Calu3 (cell line): ENCODE results near the gene CC2D1B. TPM values are rescaled to one million over a fixed set of nuclear protein-coding genes. Genes with fewer than 3 reads are reported as not detected.

Experiments
- BruUV-seq: library from RNA; stranded (reverse); fragments of 400-500 nt; replicated peaks from 2 replicates; lab custom pipeline; 2021; lab: Mats Ljungman, UMichigan
- CTCF ChIA-PET: fragments of 300-600 bp; sonication (Branson Sonifier 250); formaldehyde crosslinking; loops from one replicate; lab custom pipeline; 2022; ENCODE audit warnings: antibody characterized with exemption; lab: Charles Lee
- DNase-seq: peaks from one replicate; pipeline ENCODE4 v3.0.0; 2022
- H3K27ac Mint-ChIP-seq: one replicate; pipeline ENCODE4 v1.8.0; 2022; ENCODE audit warnings: mixed read lengths; ENCODE audit not compliant: unreplicated experiment
- H3K27me3 Mint-ChIP-seq: one replicate; pipeline ENCODE4 v1.8.0; 2022; ENCODE audit warnings: mixed read lengths; ENCODE audit not compliant: unreplicated experiment
- H3K36me3 Mint-ChIP-seq: one replicate; pipeline ENCODE4 v1.8.0; 2022; ENCODE audit warnings: mild to moderate bottlenecking, moderate library complexity, mixed read lengths; ENCODE audit not compliant: insufficient read depth, unreplicated experiment
- H3K4me1 Mint-ChIP-seq: one replicate; pipeline ENCODE4 v1.8.0; 2022; ENCODE audit warnings: mild to moderate bottlenecking, low read depth, mixed read lengths; ENCODE audit not compliant: unreplicated experiment
- H3K4me3 Mint-ChIP-seq: one replicate; pipeline ENCODE4 v1.8.0; 2022; ENCODE audit warnings: mild to moderate bottlenecking, low read depth, moderate library complexity, mixed read lengths; ENCODE audit not compliant: unreplicated experiment
- H3K9me3 Mint-ChIP-seq: one replicate; pipeline ENCODE4 v1.8.0; 2022; ENCODE audit warnings: low read depth, mixed read lengths; ENCODE audit not compliant: unreplicated experiment
- intact Hi-C: fragments of 100-400 bp; cut with micrococcal nuclease; formaldehyde crosslinking; loops from one replicate; pipeline ENCODE4 v1.10.0; 2022; ENCODE audit not compliant: unreplicated experiment
- total RNA-seq: library from RNA; stranded (reverse); gene quantifications from 2 replicates; pipeline ENCODE4 v1.2.3, GENCODE V29; 2022
- TF ChIP-seq, protein P1 (sequence below): fragments of 200-600 bp; IDR thresholded peaks from one replicate; pipeline ENCODE4 v1.8.0; 2022; ENCODE audit warnings: antibody characterized with exemption; ENCODE audit not compliant: unreplicated experiment

CC2D1B gene
- total RNA-seq, 1 experiment from 2014 or later = 42.6 TPM

DNA sequence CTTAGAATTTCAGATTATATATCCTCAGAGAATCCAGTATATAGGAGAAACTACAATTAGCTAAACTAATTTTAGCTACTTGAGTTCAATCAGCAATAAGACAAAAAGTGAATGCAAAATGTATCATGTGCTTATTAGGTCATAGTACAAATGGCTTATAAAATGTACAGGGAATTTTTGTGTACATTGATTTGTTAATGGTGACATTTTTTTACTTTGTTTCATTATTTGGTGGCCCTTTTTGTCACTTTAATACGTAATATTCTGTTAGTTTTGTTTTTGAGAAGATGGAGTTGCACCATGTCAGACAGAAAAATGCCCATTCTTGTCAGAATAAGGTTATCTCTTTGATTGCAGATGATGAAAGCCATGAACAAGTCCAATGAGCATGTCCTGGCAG lies 33.6 kb downstream of the CC2D1B start:
- no peaks in the 10 kb centered on the region for H3K4me1 Mint-ChIP-seq
- TF ChIP-seq, protein P1, sequence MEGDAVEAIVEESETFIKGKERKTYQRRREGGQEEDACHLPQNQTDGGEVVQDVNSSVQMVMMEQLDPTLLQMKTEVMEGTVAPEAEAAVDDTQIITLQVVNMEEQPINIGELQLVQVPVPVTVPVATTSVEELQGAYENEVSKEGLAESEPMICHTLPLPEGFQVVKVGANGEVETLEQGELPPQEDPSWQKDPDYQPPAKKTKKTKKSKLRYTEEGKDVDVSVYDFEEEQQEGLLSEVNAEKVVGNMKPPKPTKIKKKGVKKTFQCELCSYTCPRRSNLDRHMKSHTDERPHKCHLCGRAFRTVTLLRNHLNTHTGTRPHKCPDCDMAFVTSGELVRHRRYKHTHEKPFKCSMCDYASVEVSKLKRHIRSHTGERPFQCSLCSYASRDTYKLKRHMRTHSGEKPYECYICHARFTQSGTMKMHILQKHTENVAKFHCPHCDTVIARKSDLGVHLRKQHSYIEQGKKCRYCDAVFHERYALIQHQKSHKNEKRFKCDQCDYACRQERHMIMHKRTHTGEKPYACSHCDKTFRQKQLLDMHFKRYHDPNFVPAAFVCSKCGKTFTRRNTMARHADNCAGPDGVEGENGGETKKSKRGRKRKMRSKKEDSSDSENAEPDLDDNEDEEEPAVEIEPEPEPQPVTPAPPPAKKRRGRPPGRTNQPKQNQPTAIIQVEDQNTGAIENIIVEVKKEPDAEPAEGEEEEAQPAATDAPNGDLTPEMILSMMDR = no peak
- H3K4me3 Mint-ChIP-seq = no peak overlapping the region
- H3K27me3 Mint-ChIP-seq = no peaks in the 10 kb centered on the region
- no peaks in the 10 kb centered on the region for H3K9me3 Mint-ChIP-seq
- no peak overlapping the region for H3K27ac Mint-ChIP-seq
- H3K36me3 Mint-ChIP-seq = peaks cover under 1% of the 10 kb centered on the region
- CTCF ChIA-PET = no interaction called here
- no TSS peak for BruUV-seq
- DNase-seq = no peak
- intact Hi-C loops = no loop called here

DNA sequence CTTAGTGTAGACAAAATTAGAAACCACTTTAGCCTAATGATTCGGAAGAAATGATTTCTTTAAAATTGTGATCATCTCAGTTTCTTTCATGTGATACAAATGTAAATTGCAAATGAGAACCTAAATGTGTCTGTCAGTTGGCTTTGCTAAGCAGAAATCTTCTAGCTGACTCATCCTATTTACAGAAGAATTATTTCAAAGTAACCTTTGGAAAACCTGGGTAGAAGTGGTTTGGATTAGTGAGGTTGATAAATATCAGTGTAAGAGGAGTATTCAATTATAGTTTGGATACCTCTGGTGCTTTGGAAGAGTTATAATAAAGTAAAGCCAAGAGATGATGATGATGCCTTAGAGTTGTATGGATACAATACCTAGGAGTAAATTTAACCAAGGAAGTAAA lies 37.4 kb downstream of the CC2D1B start:
- no peak for DNase-seq
- H3K9me3 Mint-ChIP-seq = no peaks in the 10 kb centered on the region
- no peaks in the 10 kb centered on the region for H3K4me1 Mint-ChIP-seq
- no peaks in the 10 kb centered on the region for H3K27me3 Mint-ChIP-seq
- H3K27ac Mint-ChIP-seq = no peak overlapping the region
- CTCF ChIA-PET = interaction anchor here (1.3 kb wide), 1 partner anchor 9 kb away, joined by 3 read pairs; no protein-coding TSS in a partner anchor
- TF ChIP-seq, protein P1 = no peak
- H3K4me3 Mint-ChIP-seq = no peak overlapping the region
- intact Hi-C loops = no loop called here
- no TSS peak for BruUV-seq
- H3K36me3 Mint-ChIP-seq = no peaks in the 10 kb centered on the region

GRCh38 chr1:52325786-52326185 lies 40.2 kb downstream of the CC2D1B start:
- intact Hi-C loops = no loop called here
- H3K27me3 Mint-ChIP-seq = no peaks in the 10 kb centered on the region
- no peak overlapping the region for H3K4me3 Mint-ChIP-seq
- H3K27ac Mint-ChIP-seq = no peak overlapping the region
- no peak for DNase-seq
- no peaks in the 10 kb centered on the region for H3K36me3 Mint-ChIP-seq
- BruUV-seq = no TSS peak
- H3K4me1 Mint-ChIP-seq = no peaks in the 10 kb centered on the region
- CTCF ChIA-PET = interaction anchor here (0.6 kb wide), 1 partner anchor 227 kb away, joined by 5 read pairs; the partner anchor contains the start of gene TUT4
- TF ChIP-seq, protein P1 = no peak
- no peaks in the 10 kb centered on the region for H3K9me3 Mint-ChIP-seq

DNA sequence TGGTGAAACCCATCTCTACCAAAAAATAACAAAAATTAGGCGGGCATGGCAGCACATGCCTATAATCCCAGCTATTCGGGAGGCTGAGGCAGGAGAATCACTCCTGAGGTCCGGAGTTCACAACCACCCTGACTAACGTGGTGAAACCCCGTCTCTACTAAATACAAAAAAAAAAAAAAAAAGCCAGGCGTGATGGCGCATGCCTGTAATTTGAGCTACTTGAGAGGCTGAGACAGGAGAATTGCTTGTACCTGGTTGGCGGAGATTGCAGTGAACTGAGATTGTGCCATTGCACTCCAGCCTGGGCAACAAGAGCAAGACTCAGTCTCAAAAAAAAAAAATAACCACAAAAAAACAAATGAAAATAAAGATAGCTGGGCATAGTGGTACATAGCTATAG lies 42.3 kb downstream of the CC2D1B start:
- Mint-ChIP-seq H3K4me1 (no peaks in the 10 kb centered on the region), H3K4me3 (no peak overlapping the region), H3K36me3 (no peaks in the 10 kb centered on the region), H3K27me3 (no peaks in the 10 kb centered on the region), H3K27ac (no peak overlapping the region), H3K9me3 (no peaks in the 10 kb centered on the region)
- DNase-seq = no peak
- TF ChIP-seq, protein P1 = no peak
- BruUV-seq = no TSS peak
- CTCF ChIA-PET = interaction anchor here (0.7 kb wide), 2 partner anchors 88 to 160 kb away, joined by 4 read pairs; no protein-coding TSS in a partner anchor
- intact Hi-C loops = no loop called here
